Osteocyte (in vitro differentiated cells): ENCODE measurements around the gene SPACA6. TPM values are rescaled to one million over a fixed set of nuclear protein-coding genes. Genes with fewer than 3 reads are reported as not detected.
A peak's percentile ranks its signal among the peaks of the same experiment; 100 is the strongest.

Source experiments
- DNase-seq: peaks from one replicate; pipeline ENCODE4 v3.0.0; 2021; ENCODE audit warnings: mixed read lengths; ENCODE audit not compliant: unreplicated experiment; ENCODE audit errors: extremely low spot score
- H3K27ac Mint-ChIP-seq: one replicate; pipeline ENCODE4 v1.8.0; 2021; ENCODE audit warnings: mild to moderate bottlenecking, mixed read lengths; ENCODE audit not compliant: unreplicated experiment
- H3K27me3 Mint-ChIP-seq: one replicate; pipeline ENCODE4 v1.8.0; 2021; ENCODE audit warnings: mixed read lengths; ENCODE audit not compliant: unreplicated experiment
- H3K36me3 Mint-ChIP-seq: one replicate; pipeline ENCODE4 v1.8.0; 2021; ENCODE audit warnings: mixed read lengths; ENCODE audit not compliant: unreplicated experiment
- H3K4me1 Mint-ChIP-seq: one replicate; pipeline ENCODE4 v1.8.0; 2021; ENCODE audit warnings: mixed read lengths; ENCODE audit not compliant: unreplicated experiment
- H3K4me3 Mint-ChIP-seq: one replicate; pipeline ENCODE4 v1.8.0; 2021; ENCODE audit warnings: mild to moderate bottlenecking, moderate library complexity, mixed read lengths; ENCODE audit not compliant: unreplicated experiment
- H3K9me3 Mint-ChIP-seq: one replicate; pipeline ENCODE4 v1.8.0; 2021; ENCODE audit warnings: mixed read lengths; ENCODE audit not compliant: unreplicated experiment
- CTCF ChIP-seq: fragments of 200-600 bp; sonication (generic); IDR thresholded peaks from 2 replicates; pipeline ENCODE4 v1.5.0; 2021; ENCODE audit warnings: antibody characterized with exemption, mild to moderate bottlenecking, moderate library complexity
- total RNA-seq: library from RNA; stranded (reverse); gene quantifications from 2 replicates; pipeline ENCODE4 v1.2.1, GENCODE V29; 2021

SPACA6 gene
- total RNA-seq, 1 donor from 2014 or later, result 36.9 TPM

- no peak for TF ChIP-seq CTCF
- Mint-ChIP-seq H3K27ac (peak overlapping the region; percentile 10), H3K4me1 (peaks cover 67% of the 10 kb centered on the region), H3K27me3 (no peaks in the 10 kb centered on the region), H3K9me3 (no peaks in the 10 kb centered on the region), H3K4me3 (no peak overlapping the region), H3K36me3 (peaks cover 66% of the 10 kb centered on the region)
- no peak for DNase-seq
These were observed 8.5 kb downstream of the SPACA6 start for GRCh38 chr19:51701468-51702100.

- peaks cover 67% of the 10 kb centered on the region for H3K4me1 Mint-ChIP-seq
- H3K27ac Mint-ChIP-seq, result peak overlapping the region; percentile 75
- no peak for TF ChIP-seq CTCF
- H3K4me3 Mint-ChIP-seq, result no peak overlapping the region
- no peak for DNase-seq
- no peaks in the 10 kb centered on the region for H3K27me3 Mint-ChIP-seq
- H3K9me3 Mint-ChIP-seq, result no peaks in the 10 kb centered on the region
- H3K36me3 Mint-ChIP-seq, result peaks cover 66% of the 10 kb centered on the region
These were observed 9.1 kb downstream of the SPACA6 start for GRCh38 chr19:51702103-51702824.

- H3K36me3 Mint-ChIP-seq, result peaks cover 61% of the 10 kb centered on the region
- peak overlapping the region; percentile 76 for H3K4me3 Mint-ChIP-seq
- H3K27me3 Mint-ChIP-seq, result no peaks in the 10 kb centered on the region
- no peaks in the 10 kb centered on the region for H3K9me3 Mint-ChIP-seq
- peak overlapping the region; percentile 81 for H3K27ac Mint-ChIP-seq
- no peak for TF ChIP-seq CTCF
- peaks cover 63% of the 10 kb centered on the region for H3K4me1 Mint-ChIP-seq
- no peak for DNase-seq
These were observed 9.9 kb downstream of the SPACA6 start for GRCh38 chr19:51702825-51703574.

- H3K9me3 Mint-ChIP-seq, result no peaks in the 10 kb centered on the region
- peaks cover 56% of the 10 kb centered on the region for H3K4me1 Mint-ChIP-seq
- peaks cover 54% of the 10 kb centered on the region for H3K36me3 Mint-ChIP-seq
- H3K27me3 Mint-ChIP-seq, result no peaks in the 10 kb centered on the region
- DNase-seq, result peak; percentile 98
- H3K27ac Mint-ChIP-seq, result peak overlapping the region; percentile 81
- peak overlapping the region; percentile 76 for H3K4me3 Mint-ChIP-seq
- TF ChIP-seq CTCF, result peak; percentile 65
These were observed 10.7 kb downstream of the SPACA6 start for GRCh38 chr19:51703575-51704515.
